Peyer's patch (tissue), 4 donors: ENCODE results near the gene NPHP1.

Source experiments
- POLR2A ChIP-seq, 2 donors: fragments of 450-650 bp; IDR thresholded peaks; one replicate each; pipeline ENCODE4 v1.5.1; 2017; ENCODE audit warnings: antibody characterized with exemption in 2 of 2, mild to moderate bottlenecking in 2 of 2, moderate library complexity in 2 of 2
- TF ChIP-seq, protein P1 (sequence below), 6 experiments: fragments of 450-650 bp in 4 of 6; fragments of 200-600 bp in 2 of 6; sonication (generic) in 1 of 6; IDR thresholded peaks; one replicate each; pipeline ENCODE4 v1.5.1; 2017 to 2019; ENCODE audit warnings: antibody characterized with exemption in 6 of 6, mild to moderate bottlenecking in 3 of 6, moderate library complexity in 1 of 6

DNA sequence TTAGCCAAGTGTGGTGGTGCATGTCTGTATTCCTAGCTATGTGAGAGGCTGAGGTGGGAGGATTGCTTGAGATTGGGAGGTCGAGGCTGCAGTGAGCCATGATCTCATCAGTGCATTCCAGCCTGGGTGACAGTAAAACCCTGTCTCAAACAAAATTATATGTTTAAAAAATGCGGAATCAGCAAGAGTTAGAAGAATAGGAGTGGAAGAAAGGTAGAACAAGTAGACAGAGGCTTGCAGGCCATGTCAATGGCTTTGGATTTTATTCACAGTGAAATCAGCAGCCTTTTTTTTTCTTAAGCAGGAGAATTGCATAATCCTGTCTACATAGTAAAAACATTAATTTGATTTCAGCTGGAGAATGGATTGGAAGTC, 15.4 kb upstream of the NPHP1 start:
- TF ChIP-seq, protein P1, sequence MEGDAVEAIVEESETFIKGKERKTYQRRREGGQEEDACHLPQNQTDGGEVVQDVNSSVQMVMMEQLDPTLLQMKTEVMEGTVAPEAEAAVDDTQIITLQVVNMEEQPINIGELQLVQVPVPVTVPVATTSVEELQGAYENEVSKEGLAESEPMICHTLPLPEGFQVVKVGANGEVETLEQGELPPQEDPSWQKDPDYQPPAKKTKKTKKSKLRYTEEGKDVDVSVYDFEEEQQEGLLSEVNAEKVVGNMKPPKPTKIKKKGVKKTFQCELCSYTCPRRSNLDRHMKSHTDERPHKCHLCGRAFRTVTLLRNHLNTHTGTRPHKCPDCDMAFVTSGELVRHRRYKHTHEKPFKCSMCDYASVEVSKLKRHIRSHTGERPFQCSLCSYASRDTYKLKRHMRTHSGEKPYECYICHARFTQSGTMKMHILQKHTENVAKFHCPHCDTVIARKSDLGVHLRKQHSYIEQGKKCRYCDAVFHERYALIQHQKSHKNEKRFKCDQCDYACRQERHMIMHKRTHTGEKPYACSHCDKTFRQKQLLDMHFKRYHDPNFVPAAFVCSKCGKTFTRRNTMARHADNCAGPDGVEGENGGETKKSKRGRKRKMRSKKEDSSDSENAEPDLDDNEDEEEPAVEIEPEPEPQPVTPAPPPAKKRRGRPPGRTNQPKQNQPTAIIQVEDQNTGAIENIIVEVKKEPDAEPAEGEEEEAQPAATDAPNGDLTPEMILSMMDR (IDR thresholded peaks at IDR 0.05), result no peak
- TF ChIP-seq POLR2A (IDR thresholded peaks at IDR 0.05), result no peak
